H1 (cell line): ENCODE results near the gene CD300LB. TPM values are rescaled to one million over a fixed set of nuclear protein-coding genes. Genes with fewer than 3 reads are reported as not detected.

Experiments used
- CBX5 ChIP-seq: fragments of 300-800, 300-1000 bp; sonication (generic); IDR thresholded peaks from 2 replicates; pipeline ENCODE4 v1.7.1; 2016; ENCODE audit warnings: antibody characterized with exemption, low read length, low read depth
- CTBP2 ChIP-seq: IDR thresholded peaks from 2 replicates; pipeline ENCODE4 v1.7.0; 2011; ENCODE audit warnings: borderline replicate concordance, mild to moderate bottlenecking, moderate library complexity, mixed read lengths, low read length; ENCODE audit not compliant: insufficient read depth, insufficient read length
- CTCF ChIP-seq, 3 experiments: IDR thresholded peaks; 1 replicate in 2 of 3; 2 replicates in 1 of 3; pipeline versions ENCODE4 v1.5.1 to v1.6.1; 2011; ENCODE audit warnings: low read length in 3 of 3, mild to moderate bottlenecking in 3 of 3, inconsistent platforms in 2 of 3, low read depth in 1 of 3, moderate library complexity in 1 of 3; ENCODE audit not compliant: insufficient read depth in 1 of 3; ENCODE audit errors: control extremely low read depth in 1 of 3
- NRF1 ChIP-seq: IDR thresholded peaks from 2 replicates; pipeline ENCODE4 v1.6.1; 2011; ENCODE audit warnings: mild to moderate bottlenecking, low read depth, low read length, improper control_type of control experiment
- POLR2AphosphoS5 ChIP-seq: IDR thresholded peaks from 2 replicates; pipeline ENCODE4 v1.6.1; 2011; ENCODE audit warnings: low read depth, low read length
- RNF2 ChIP-seq: fragments of 200-900, 300-1000 bp; sonication (generic); IDR thresholded peaks from 2 replicates; pipeline ENCODE4 v1.7.1; 2016; ENCODE audit warnings: borderline replicate concordance, low read depth, mild to moderate bottlenecking, antibody characterized with exemption, low read length; ENCODE audit not compliant: poor library complexity, severe bottlenecking; ENCODE audit errors: missing control alignments
- polyA plus RNA-seq, 7 experiments: library from polyadenylated mRNA; depleted of rRNA in 3 of 7; stranded (reverse) in 5 of 7; unstranded in 2 of 7; fragments of >200 nt in 5 of 7; fragments of 200-250 nt in 2 of 7; gene quantifications; 1 replicate in 5 of 7; 2 replicates in 1 of 7; 4 replicates in 1 of 7; pipeline versions ENCODE4 v1.2.1 to v1.2.3, GENCODE V29; 2011 to 2013; ENCODE audit warnings: missing spikeins in 2 of 7, mixed read lengths in 2 of 7
- total RNA-seq: library from RNA; stranded (reverse); fragmentation: NEBNext Ultra II Directional; extraction: Animal tissue kit (Norgen Biotek cat#: 25700); gene quantifications from 2 replicates; pipeline ENCODE4 v1.2.1, GENCODE V29; 2021
- TF ChIP-seq, protein P1 (sequence below): IDR thresholded peaks from 2 replicates; pipeline ENCODE4 v1.6.1; 2012; ENCODE audit warnings: low read length, inconsistent platforms

CD300LB gene
- total and polyA plus RNA-seq, 2 of the 8 experiments (the other 6 are each of a cell fraction or from before 2014, with no cell fraction given) = not detected

DNA sequence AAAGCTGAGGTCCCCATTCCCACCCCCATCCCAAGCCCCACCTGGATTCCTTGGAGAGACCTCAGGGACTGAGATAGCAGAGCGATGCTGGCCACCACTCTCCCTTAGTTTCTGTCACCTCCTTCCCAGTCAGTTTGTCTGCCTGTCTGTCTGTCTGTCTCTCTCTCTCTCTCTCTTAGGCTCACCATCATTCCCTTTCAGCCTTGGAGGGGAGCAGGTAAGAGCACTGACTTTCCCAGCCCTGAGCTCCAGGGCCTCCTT is 5.9 kb downstream of the CD300LB start (continued):
- TF ChIP-seq RNF2 (no peak), POLR2AphosphoS5 (no peak), CTBP2 (no peak), CBX5 (no peak), NRF1 (no peak), CTCF (IDR thresholded peaks at IDR 0.05; ENCODE audit: control extremely low read depth in 1 of 3, insufficient read depth in 1 of 3, low read depth in 1 of 3, low read length in 3 of 3) (no peak)
- TF ChIP-seq, protein P1, sequence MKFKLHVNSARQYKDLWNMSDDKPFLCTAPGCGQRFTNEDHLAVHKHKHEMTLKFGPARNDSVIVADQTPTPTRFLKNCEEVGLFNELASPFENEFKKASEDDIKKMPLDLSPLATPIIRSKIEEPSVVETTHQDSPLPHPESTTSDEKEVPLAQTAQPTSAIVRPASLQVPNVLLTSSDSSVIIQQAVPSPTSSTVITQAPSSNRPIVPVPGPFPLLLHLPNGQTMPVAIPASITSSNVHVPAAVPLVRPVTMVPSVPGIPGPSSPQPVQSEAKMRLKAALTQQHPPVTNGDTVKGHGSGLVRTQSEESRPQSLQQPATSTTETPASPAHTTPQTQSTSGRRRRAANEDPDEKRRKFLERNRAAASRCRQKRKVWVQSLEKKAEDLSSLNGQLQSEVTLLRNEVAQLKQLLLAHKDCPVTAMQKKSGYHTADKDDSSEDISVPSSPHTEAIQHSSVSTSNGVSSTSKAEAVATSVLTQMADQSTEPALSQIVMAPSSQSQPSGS = no peak
